GM23338 (cell line): ENCODE measurements around the gene STAT5B. TPM values are rescaled to one million over a fixed set of nuclear protein-coding genes. Genes with fewer than 3 reads are reported as not detected.
A peak's percentile ranks its signal among the peaks of the same experiment; 100 is the strongest.

Experiments
- ATAC-seq: fragments of 200-7000 bp; cut with Tn5 transposase; 3 replicates; pipeline ENCODE4 v1.9.1; 2020
- DNase-seq: peaks from one replicate; pipeline ENCODE4 v3.0.0-alpha.2; 2015; ENCODE audit warnings: low spot score
- H2AFZ ChIP-seq: fragments of 200-600 bp; sonication (generic); 2 replicates; pipeline ENCODE4 v1.8.0; 2016; ENCODE audit warnings: antibody characterized with exemption, mild to moderate bottlenecking, moderate library complexity
- H3F3A ChIP-seq: fragments of 200-600 bp; sonication (generic); replicated peaks from 2 replicates; pipeline ENCODE4 v1.8.0; 2017; ENCODE audit warnings: antibody characterized with exemption, mixed run types, low read depth
- H3K27ac ChIP-seq: fragments of 200-600 bp; sonication (generic); 2 replicates; pipeline ENCODE4 v1.6.1; 2016; ENCODE audit warnings: low read depth
- H3K27me3 ChIP-seq: fragments of 200-600 bp; sonication (generic); 2 replicates; pipeline ENCODE4 v1.8.0; 2016; ENCODE audit warnings: mild to moderate bottlenecking, mixed run types, moderate library complexity; ENCODE audit not compliant: insufficient read depth
- H3K36me3 ChIP-seq: fragments of 200-600 bp; sonication (generic); 2 replicates; pipeline ENCODE4 v1.8.0; 2016; ENCODE audit warnings: mild to moderate bottlenecking; ENCODE audit not compliant: insufficient read depth
- H3K4me1 ChIP-seq: fragments of 200-600 bp; sonication (generic); 2 replicates; pipeline ENCODE4 v1.8.0; 2016; ENCODE audit warnings: mild to moderate bottlenecking, moderate library complexity; ENCODE audit not compliant: insufficient read depth
- H3K4me2 ChIP-seq: fragments of 200-600 bp; sonication (generic); 2 replicates; pipeline ENCODE4 v1.7.1; 2017; ENCODE audit warnings: mixed run types
- H3K4me3 ChIP-seq: fragments of 200-600 bp; sonication (generic); 2 replicates; pipeline ENCODE4 v1.6.1; 2016; ENCODE audit warnings: mixed run types
- H3K79me2 ChIP-seq: fragments of 200-600 bp; sonication (generic); replicated peaks from 2 replicates; pipeline ENCODE4 v1.8.0; 2017; ENCODE audit warnings: mild to moderate bottlenecking; ENCODE audit not compliant: insufficient read depth
- H3K9me2 ChIP-seq: fragments of 200-600 bp; sonication (generic); 2 replicates; pipeline ENCODE4 v1.8.0; 2017; ENCODE audit not compliant: insufficient read depth
- H4K20me1 ChIP-seq: fragments of 200-600 bp; sonication (generic); replicated peaks from 2 replicates; pipeline ENCODE4 v1.8.0; 2017; ENCODE audit warnings: mild to moderate bottlenecking; ENCODE audit not compliant: insufficient read depth
- H3K27ac Mint-ChIP-seq: 2 replicates; pipeline ENCODE4 v1.8.0; 2020; ENCODE audit warnings: inconsistent platforms, mild to moderate bottlenecking, moderate library complexity, mixed read lengths
- H3K27me3 Mint-ChIP-seq: 3 replicates; pipeline ENCODE4 v1.8.0; 2022; ENCODE audit warnings: low read depth, mild to moderate bottlenecking, moderate library complexity, mixed read lengths, inconsistent platforms; ENCODE audit not compliant: insufficient read depth, poor library complexity
- H3K36me3 Mint-ChIP-seq: 3 replicates; pipeline ENCODE4 v1.8.0; 2021; ENCODE audit warnings: low read depth, mild to moderate bottlenecking, inconsistent platforms, moderate library complexity, mixed read lengths
- H3K4me1 Mint-ChIP-seq: 3 replicates; pipeline ENCODE4 v1.8.0; 2020; ENCODE audit warnings: mild to moderate bottlenecking, inconsistent platforms, mixed read lengths
- H3K4me3 Mint-ChIP-seq: 3 replicates; pipeline ENCODE4 v1.8.0; 2021; ENCODE audit warnings: moderate library complexity, mild to moderate bottlenecking, inconsistent platforms, mixed read lengths
- H3K9me3 Mint-ChIP-seq: 3 replicates; pipeline ENCODE4 v1.8.0; 2020; ENCODE audit warnings: moderate library complexity, mild to moderate bottlenecking, inconsistent platforms, mixed read lengths
- CREB1 ChIP-seq: fragments of 250-450 bp; sonication (Bioruptor Pico); IDR thresholded peaks from 2 replicates; pipeline ENCODE4 v1.5.0; 2020; ENCODE audit warnings: low read depth, mild to moderate bottlenecking, moderate library complexity
- CTCF ChIP-seq, 2 experiments: fragments of 200-600 bp in 1 of 2; sonication (generic) in 1 of 2; conservative IDR thresholded peaks; 2 replicates each; pipeline versions ENCODE4 v1.5.1 to v1.6.1; 2016 to 2017; ENCODE audit warnings: antibody characterized with exemption in 2 of 2, low read depth in 2 of 2, mild to moderate bottlenecking in 2 of 2, moderate library complexity in 1 of 2
- ETS1 ChIP-seq: IDR thresholded peaks from 2 replicates; pipeline ENCODE4 v1.6.1; 2016; ENCODE audit warnings: antibody characterized with exemption
- JUNB ChIP-seq: IDR thresholded peaks from one replicate; pipeline ENCODE4 v1.6.1; 2016; ENCODE audit warnings: antibody characterized with exemption; ENCODE audit not compliant: unreplicated experiment
- NANOG ChIP-seq: IDR thresholded peaks from 2 replicates; pipeline ENCODE4 v1.6.1; 2016; ENCODE audit warnings: antibody characterized with exemption, borderline replicate concordance
- ZNF114 ChIP-seq: fragments of 250-450 bp; sonication (Bioruptor Pico); IDR thresholded peaks from 2 replicates; pipeline ENCODE4 v1.5.0; 2020; ENCODE audit warnings: mild to moderate bottlenecking, moderate library complexity
- ZNF462 ChIP-seq: fragments of 250-450 bp; sonication (Bioruptor Pico); IDR thresholded peaks from 2 replicates; pipeline ENCODE4 v1.5.0; 2020; ENCODE audit warnings: mild to moderate bottlenecking, moderate library complexity
- polyA plus RNA-seq: library from polyadenylated mRNA; unstranded; fragments of >200 nt; fragmentation: Nextera tagmentation; extraction: Ambion mirVana; gene quantifications from 2 replicates; pipeline ENCODE4 v1.2.1, GENCODE V29; 2016
- total RNA-seq: library from RNA; depleted of rRNA; stranded (reverse); fragments of >200 nt; shearing (Covaris generic); gene quantifications from 2 replicates; pipeline ENCODE4 v1.2.3, GENCODE V29; 2014

The STAT5B gene
- total and polyA plus RNA-seq, 2 experiments from 2014 or later, result 13.9 to 60.5 TPM

- H3K4me3 Mint-ChIP-seq, result no peak overlapping the region; the same call in 2 of the 3 replicates
- no peaks in the 10 kb centered on the region for H3K36me3 Mint-ChIP-seq
- peak; percentile 80 for ATAC-seq
- TF ChIP-seq NANOG, result no peak
- no peak for TF ChIP-seq ZNF114
- TF ChIP-seq ETS1, result no peak
- peak; percentile 30 to 39; a peak in 3 of 4 replicates for TF ChIP-seq CTCF (conservative IDR thresholded peaks at IDR 0.05; ENCODE audit: low read depth in 2 of 2)
- Histone ChIP-seq H3K4me2 (no peak overlapping the region), H3K27ac (no peak overlapping the region), H3K4me3 (no peak overlapping the region), H3K27me3 (peaks cover 11% of the 10 kb centered on the region), H2AFZ (no peak overlapping the region), H3K9me2 (no peaks in the 10 kb centered on the region), H3K36me3 (no peaks in the 10 kb centered on the region), H3K79me2 (no peaks in the 10 kb centered on the region), H3F3A (0 out of 2 replicates have a peak, but pooled peaks cover 6% of the 10 kb centered on the region), H4K20me1 (no peaks in the 10 kb centered on the region), H3K4me1 (peaks cover 11% of the 10 kb centered on the region)
- no peak overlapping the region for H3K27ac Mint-ChIP-seq
- H3K27me3 Mint-ChIP-seq, result peaks cover 19% of the 10 kb centered on the region
- H3K9me3 Mint-ChIP-seq, result no peaks in the 10 kb centered on the region
- peaks cover 25% of the 10 kb centered on the region for H3K4me1 Mint-ChIP-seq
- DNase-seq, result peak; percentile 72
Measured at GRCh38 chr17:42282478-42283080, 6.4 kb upstream of the STAT5B start.

GRCh38 chr17:42281571-42282096 is 5.4 kb upstream of the STAT5B start:
- no peak for DNase-seq
- TF ChIP-seq NANOG (no peak), JUNB (no peak), ZNF462 (no peak), CREB1 (CRISPR knock-in tag) (no peak)
- H3K27ac ChIP-seq, result no peak overlapping the region
- no peak overlapping the region for H3K4me3 ChIP-seq
- H3K27me3 ChIP-seq, result peaks cover 11% of the 10 kb centered on the region
- Mint-ChIP-seq H3K27ac (no peak overlapping the region), H3K9me3 (no peaks in the 10 kb centered on the region; the same call in 2 of the 3 replicates), H3K4me3 (no peak overlapping the region), H3K27me3 (peaks cover 18% of the 10 kb centered on the region), H3K36me3 (no peaks in the 10 kb centered on the region), H3K4me1 (peaks cover 23% of the 10 kb centered on the region)
- H3K79me2 ChIP-seq, result no peaks in the 10 kb centered on the region
- H4K20me1 ChIP-seq, result no peaks in the 10 kb centered on the region
- peaks cover 7% of the 10 kb centered on the region; the same call in 1 of the 2 replicates for H3F3A ChIP-seq
- peaks cover 10% of the 10 kb centered on the region; the same call in 1 of the 2 replicates for H3K4me1 ChIP-seq
- H3K9me2 ChIP-seq, result no peaks in the 10 kb centered on the region
- H3K36me3 ChIP-seq, result no peaks in the 10 kb centered on the region
- ATAC-seq, result peak; percentile 6; the same call in 1 of the 3 replicates
- H2AFZ ChIP-seq, result no peak overlapping the region
- H3K4me2 ChIP-seq, result no peak overlapping the region
